Body of pancreas (tissue), 4 donors: ENCODE measurements around the gene TNKS1BP1.

Source experiments
- POLR2A ChIP-seq, 3 donors: fragments of 450-650 bp; IDR thresholded peaks; one replicate each; pipeline ENCODE4 v1.6.1; 2016; ENCODE audit warnings: antibody characterized with exemption in 3 of 3, mild to moderate bottlenecking in 2 of 3
- TF ChIP-seq, protein P1 (sequence below), 7 experiments: fragments of 450-650 bp in 4 of 7; fragments of 200-600 bp in 3 of 7; sonication (generic) in 3 of 7; IDR thresholded peaks; one replicate each; pipeline ENCODE4 v1.5.1; 2016 to 2019; ENCODE audit warnings: antibody characterized with exemption in 7 of 7

DNA sequence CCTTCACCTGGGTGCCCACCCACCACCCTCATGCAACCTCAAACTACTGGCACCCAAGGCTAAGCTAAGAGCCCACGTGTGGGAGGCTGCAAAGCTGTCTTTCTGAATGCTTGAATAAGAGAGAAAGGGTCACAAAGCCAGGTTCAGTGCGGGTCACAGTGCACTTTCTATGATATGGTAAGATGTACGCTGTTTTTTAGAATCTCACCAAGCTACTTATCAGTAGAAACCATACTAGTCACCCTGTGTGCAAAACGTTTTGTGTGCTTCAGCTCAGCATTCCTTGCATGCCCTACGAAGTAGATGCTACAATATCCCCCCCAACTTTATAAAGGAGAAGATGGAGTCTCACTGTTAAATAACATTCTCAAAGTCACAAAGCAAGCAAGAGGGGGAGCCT is 28.3 kb upstream of the TNKS1BP1 start:
- TF ChIP-seq, protein P1, sequence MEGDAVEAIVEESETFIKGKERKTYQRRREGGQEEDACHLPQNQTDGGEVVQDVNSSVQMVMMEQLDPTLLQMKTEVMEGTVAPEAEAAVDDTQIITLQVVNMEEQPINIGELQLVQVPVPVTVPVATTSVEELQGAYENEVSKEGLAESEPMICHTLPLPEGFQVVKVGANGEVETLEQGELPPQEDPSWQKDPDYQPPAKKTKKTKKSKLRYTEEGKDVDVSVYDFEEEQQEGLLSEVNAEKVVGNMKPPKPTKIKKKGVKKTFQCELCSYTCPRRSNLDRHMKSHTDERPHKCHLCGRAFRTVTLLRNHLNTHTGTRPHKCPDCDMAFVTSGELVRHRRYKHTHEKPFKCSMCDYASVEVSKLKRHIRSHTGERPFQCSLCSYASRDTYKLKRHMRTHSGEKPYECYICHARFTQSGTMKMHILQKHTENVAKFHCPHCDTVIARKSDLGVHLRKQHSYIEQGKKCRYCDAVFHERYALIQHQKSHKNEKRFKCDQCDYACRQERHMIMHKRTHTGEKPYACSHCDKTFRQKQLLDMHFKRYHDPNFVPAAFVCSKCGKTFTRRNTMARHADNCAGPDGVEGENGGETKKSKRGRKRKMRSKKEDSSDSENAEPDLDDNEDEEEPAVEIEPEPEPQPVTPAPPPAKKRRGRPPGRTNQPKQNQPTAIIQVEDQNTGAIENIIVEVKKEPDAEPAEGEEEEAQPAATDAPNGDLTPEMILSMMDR (IDR thresholded peaks at IDR 0.05): no peak
- TF ChIP-seq POLR2A (IDR thresholded peaks at IDR 0.05): no peak
